Dermis blood vessel endothelial cell (primary cell): ENCODE results near the gene CPA5. TPM values are rescaled to one million over a fixed set of nuclear protein-coding genes. Genes with fewer than 3 reads are reported as not detected.
"Not testable (repeated sequence)": the region's sequence is repeated elsewhere in the genome, so short reads cannot be mapped to it uniquely, and the experiment has no call there.

Source experiments
- DNase-seq: peaks from one replicate; pipeline ENCODE4 v3.0.0; 2010
- total RNA-seq: library from RNA; depleted of rRNA; stranded (reverse); fragments of >200 nt; gene quantifications from 2 replicates; pipeline ENCODE4 v1.2.3, GENCODE V29; 2014

The CPA5 gene, protein sequence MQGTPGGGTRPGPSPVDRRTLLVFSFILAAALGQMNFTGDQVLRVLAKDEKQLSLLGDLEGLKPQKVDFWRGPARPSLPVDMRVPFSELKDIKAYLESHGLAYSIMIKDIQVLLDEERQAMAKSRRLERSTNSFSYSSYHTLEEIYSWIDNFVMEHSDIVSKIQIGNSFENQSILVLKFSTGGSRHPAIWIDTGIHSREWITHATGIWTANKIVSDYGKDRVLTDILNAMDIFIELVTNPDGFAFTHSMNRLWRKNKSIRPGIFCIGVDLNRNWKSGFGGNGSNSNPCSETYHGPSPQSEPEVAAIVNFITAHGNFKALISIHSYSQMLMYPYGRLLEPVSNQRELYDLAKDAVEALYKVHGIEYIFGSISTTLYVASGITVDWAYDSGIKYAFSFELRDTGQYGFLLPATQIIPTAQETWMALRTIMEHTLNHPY
- not detected in 2 replicates for total RNA-seq

DNA sequence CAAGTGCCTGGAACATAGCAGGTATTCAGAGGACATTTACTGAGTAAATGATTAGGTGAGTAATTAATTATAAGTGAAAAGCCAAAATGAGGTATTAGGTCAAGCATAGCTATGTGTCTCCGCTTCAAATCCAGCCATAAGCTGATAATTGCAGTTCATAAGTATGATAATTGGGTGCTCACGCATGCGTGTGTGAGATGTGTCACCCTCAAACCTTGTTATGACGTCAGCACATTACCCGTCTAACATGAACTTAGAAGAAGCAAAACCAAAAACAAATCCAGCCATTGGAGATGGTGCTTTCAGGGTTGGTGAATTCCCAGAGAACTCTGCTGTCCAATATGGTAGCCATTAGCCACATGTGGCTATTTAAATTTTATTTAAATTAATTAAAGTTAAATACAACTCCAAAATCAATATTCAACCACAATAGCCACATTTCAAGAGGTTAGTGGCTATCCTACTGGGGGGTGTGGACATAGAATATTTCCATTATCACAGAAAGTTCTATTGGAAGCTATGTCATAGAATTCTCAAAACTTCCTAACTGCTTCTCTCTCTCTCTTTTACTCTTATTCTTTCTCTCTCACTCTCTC is at the start of gene CPA5:
TSS of gene CPA5 (plus strand) at position 546 of the 596 bp plus-strand sequence. CDS start 1,670 bp downstream, outside the sequence.
- DNase-seq, result no peak

DNA sequence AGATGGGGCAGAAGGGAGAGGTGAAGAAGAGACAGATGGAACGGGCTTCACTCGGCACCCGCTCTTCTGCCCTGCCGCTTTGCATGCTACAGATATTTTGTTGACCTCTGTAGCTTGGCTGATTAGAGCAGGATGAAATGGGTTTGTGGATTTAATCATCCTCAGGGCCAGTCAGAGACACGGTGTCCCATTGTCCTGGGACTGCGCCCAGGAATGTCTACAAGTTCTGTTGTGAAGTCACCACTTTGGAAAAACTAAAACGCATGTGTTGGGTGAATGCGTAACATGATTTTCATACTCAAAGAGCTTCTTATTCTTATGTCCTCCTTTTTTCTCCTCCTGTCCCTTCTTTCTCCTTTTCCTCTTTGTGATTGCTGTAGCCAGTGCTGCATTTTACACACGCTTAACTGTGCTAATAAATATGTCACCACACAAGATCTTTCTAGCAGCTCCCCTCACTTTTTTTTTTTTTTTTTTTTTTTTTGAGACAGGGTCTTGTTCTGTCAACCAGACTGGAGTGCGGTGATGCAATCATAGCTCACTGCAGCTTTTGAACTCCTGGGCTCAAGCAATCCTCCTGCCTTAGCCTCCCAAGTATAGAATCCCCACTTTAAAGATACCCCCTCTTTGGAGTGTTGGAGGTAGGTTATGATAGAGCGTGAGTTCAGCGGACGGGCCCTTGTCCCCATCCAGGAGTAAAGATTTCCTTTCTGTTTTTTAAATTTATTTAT is 48.2 kb upstream of the CPA5 start:
- no peak for DNase-seq

DNA sequence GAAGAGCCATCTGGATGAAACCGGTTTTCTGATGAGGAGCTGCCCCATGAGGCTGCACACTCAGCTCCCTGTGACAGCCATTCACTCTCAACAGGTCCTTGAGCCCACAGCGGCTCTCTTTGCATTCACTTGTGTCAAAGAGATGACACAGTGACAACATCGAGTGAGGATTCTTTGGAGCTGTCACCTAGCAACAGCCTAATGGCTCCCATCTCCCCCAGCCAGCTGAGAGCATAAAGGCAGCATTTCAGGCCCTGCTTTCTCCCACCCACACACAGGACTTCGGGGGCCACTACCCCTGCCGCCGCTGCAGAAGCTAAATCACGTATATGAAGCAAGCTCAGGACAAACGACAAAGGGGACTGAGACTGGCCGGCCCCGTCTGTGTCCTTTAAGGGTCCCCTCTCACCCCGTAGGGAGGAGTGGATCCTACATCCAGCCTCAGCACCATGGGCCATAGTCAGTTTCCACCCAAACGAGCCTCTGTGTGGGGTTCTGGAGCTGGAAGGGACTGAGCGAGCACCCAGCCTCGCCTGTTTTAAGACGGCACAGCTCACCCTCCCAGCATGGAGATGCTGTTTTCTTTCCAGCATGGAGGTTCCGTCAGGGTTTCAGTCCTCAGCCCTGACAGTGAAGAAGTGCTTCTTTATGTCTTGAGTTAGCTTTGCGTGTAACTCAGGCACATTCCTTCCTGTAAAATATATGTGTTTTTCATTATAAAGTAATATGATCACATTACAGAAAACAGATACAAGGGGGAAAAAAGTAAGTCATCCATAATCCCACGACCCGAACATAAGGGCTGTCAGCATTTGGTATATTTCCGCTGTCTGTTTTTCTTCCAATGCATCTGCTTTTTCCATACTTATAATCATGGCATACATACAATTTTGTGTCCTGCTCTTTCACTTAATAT is 46.7 kb upstream of the CPA5 start:
- no peak for DNase-seq

DNA sequence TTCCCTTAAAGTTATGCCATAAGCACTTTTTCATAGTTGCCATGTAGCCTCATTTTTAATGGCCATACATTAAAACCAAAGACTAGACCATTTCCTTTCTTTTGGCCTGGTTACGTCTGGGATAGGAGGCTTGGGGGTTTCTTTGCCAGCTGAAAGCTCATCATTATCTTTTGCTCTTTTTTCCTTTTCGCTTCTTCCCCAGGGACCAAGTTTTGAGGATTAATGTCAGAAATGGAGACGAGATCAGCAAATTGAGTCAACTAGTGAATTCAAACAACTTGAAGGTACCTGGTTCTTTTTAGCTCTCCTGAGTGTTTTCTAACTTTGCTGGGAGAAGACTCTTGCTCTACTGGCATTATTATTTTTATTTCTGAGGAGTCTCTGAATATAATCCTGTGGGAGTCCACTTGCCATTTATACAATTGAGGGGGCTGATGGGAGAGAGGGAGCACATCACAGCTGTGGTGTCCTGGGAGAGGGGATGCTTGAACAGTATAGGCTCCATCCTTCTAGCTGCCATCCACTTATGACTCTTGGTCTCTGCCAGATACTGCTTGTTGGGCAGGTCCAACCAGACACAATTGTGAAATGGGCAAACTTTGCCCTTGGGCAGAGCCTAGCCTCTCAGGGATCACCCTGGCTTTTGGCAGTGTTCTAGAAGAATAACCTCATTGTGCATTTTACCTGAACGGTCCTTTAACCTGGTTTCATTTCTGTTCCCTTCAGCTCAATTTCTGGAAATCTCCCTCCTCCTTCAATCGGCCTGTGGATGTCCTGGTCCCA is 45.9 kb upstream of the CPA5 start:
- no peak for DNase-seq

DNA sequence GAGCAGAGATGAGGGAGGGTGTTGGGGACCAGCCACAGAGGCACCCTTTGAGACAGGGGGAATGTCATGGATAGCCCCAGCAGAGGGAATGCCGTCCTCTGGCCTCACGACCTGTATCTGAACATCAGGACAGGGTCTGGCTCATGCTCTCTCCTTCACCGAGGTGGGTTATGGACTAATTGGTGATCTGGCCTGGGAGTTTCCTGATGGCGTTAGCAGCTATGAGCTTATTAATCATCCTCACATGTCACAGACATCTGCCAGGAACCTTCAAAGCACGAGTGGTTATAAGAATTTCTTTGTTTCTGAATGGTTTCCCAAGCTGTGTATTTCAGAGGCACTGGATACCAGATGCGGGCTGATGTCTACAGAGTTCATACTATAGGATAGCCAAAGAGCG is 44.8 kb upstream of the CPA5 start:
- DNase-seq, result no peak

DNA sequence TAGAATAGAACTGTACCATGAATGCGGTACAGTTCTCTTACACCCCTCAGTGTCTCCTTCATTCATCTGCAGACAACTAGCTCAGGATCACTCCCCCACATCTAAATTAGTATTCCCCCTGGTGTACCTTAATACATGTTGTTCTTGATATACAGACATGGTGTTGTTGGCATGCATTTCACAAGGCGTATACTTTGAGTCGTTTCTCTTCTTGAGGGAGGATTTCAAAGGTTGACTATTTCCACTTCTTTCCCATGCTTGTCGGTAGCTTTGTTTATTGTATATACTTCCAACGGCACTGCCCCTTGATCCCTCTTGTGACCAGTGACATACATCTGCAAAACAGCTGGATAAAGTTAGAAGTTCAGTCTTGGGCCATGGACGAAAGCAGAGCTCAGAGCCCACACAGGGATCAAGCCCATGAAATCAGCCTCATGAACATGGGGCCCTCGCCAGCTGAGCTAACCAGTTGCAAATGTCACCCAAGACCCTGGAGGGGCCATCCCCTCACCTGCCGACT is 43.1 kb upstream of the CPA5 start:
- no peak for DNase-seq

DNA sequence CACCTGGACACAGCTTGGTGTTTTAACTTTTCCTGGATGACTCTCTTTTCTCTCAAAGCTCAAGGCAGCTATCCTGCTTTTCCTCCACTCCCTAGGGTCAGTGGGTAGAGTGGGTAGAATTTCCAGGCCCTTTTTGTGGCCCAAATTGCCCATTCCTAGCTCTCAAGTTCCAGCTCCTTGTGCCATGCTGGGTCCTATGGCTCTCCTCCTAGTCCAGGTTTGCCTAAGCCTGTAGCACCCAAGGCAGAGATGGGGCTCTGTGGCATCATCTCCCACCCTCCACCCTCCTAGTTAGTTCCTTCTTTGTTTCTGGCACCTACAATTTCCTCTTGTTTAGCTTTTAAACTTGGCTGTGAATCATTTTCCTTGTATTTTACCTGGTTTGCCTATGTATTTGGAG is 42.0 kb upstream of the CPA5 start:
- DNase-seq, result no peak

DNA sequence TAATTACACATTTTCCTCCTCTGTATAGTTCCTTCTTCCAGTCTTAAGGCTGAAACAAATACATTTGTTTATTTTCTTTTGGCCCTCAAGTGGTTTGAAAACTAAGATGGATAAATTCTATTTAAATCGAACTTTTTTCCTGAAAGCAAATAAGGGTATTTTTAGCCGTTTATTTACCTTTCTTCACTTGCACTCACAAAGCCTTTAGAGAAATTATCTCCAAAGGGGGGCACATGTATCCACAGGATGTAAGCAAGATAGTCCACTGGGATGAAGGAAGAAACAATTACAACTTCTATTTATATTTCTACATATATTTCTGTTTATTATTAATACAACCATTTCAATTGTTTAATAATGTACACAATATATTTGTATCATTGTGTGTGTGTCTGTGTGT is 41.5 kb upstream of the CPA5 start:
- DNase-seq, result no peak

DNA sequence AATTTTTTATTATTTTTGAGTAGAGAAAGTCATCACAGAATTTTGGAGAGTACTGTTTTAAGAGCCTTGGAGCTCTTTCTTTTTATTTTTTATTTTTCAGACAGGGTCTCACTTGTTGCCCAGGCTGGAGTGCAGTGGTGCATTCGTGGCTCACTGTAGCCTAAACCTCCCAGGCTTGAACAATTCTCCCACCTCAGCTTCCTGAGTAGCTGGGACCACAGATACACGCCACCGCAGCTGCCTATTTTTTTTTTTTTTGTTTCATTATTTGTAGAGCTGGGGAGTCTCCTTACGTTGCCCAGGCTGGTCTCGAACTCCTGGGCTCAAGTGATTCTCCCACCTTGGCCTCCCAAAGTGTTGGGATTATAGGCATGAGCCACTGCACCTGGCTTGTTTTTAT is 41.1 kb upstream of the CPA5 start:
- DNase-seq, result no peak

DNA sequence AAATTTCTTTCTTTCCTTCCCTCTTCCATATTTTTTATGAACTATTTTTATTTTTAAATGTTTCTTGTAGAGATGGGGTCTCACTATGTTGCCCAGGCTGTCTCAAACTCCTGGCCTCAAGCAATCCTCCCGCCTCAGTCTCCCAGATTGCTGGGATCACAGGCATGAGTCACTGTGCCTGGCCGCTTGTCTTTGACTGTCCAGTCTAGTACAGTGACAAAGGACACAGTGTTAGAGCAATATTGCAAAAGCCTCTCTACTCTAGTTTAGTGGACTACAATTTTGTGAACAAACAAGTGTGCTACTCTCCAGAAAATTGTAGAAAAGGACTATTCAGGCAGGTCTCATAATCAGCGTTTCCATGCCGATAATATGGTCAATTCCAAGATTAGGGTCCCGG is 40.6 kb upstream of the CPA5 start:
- DNase-seq, result no peak

DNA sequence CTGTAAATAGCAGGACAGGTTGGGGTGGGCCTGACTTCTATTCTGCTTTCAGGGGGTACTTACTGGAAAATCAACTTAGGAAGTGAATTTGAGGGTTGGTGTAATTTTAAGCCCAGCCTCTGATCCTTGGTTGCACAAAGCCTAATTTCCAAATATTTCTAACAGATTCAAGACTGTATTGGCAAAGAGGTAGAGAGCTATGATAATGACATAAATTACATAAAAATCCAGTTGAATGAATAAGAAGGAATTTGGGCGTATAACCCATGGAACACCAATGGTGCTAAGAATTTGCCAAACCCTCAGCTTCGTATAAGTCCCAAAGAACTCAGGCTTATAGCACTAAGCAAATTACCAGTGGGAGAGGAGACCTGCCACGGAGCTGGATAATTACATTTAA is 39.7 kb upstream of the CPA5 start:
- DNase-seq, result no peak

DNA sequence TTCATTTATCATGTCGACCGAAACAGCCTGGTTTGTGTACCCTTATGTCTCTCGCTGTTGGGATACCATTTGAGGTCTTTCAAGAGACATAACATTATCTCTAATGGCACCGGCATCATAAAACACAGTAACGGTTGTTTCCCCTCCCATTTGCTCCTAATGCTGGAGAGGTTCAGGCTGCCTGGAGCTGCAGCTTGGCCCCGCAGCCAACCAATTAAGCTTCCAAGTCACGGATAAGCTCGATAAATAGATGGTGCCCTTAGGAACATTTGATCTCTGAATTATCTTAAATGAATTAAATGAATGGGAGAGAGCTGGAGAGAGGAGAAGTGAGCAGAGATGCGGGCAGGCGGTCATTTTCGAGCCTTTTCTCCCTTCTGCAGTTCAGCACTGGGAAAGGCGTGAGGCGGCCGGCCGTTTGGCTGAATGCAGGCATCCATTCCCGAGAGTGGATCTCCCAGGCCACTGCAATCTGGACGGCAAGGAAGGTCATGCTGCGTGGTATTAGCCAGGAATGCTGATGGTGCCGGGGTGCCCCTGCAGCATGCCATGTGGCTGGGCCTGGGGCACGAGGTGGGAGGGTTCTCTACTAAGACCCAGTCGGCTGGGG is 39.1 kb upstream of the CPA5 start:
- no peak for DNase-seq

DNA sequence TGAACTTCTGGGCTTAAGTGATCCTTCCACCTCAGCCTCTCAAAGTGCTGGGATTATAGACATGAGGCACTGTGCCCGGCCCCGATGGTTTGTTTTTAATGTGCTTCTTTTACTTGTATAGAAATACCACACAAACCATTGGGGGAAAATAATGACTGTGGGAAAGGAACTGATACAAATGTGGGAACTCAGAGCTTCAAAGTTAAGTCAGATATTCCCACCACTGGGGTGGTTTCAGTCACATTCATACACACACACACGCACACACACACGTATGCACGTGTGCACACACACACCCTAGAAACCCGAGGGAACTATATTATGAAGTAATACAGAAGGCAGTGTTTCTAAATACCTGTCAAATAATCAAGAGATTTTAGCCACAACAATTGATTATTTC is 34.6 kb upstream of the CPA5 start:
- no peak for DNase-seq

DNA sequence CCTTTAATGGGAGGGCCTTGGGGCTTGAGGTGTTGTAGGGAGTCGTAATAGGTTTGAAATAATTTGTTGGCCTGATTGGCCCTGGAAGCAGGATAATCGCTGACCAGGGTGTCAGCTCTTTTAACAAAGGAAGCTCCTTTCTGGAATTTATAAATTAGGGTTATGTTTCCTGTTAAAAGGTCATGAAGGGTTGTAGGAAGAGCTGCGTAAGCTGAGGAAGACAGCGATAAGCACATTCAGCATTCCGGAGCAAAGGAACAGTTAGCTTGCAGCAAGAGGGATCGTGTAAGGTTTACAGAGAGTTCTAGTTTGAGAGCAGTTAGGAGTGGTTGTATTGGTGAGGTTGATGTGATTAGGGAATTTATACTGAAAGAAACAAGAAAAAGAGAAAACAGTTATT is 30.3 kb upstream of the CPA5 start:
- no peak for DNase-seq

DNA sequence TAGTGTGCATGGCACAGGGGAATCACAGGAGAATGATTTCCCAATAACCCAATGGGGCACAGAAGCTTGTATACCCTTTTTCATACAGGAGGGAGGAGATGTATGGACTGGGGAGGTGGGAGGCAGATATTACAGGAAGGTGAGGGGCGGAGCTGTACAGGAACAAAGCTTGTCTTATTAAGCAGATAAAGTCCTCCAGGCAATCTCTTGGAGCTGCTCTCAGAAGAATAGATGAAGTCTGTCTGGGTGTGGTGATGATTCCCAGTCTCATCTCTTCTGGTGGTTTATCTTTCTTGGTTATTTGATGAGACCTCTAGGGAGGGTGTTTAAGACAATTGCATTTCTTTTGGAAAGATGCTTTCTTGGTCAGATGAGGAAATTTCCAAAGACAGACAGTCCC is 25.1 kb upstream of the CPA5 start:
- no peak for DNase-seq

DNA sequence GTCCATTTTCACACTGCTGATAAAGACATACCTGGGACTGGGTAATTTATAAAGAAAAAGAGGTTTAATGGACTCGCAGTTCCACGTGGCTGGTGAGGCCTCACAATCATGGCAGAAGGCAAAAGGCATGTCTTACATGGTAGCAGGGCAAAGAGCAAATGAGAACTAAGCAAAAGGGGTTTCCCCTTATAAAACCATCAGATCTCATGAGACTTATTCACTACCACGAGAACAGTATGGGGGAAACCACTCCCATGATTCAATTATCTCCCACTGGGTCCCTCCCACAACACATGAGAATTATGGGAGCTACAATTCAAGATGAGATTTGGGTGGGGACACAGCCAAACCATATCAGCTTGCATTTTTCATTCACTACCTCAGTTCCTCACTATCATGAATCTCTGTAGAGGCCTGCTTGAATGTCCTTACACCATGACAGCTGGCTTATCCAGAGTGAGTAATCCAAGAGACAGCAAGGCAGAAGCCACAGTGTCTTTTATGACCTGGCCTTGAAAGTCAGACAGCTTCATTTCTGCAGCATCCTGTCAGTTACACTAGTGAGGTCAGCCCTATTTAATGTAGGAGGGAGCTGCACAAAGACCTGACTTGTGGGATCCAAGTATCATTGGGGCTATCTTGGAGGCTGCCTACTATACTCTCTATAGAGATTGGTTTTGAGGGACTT is 22.9 kb upstream of the CPA5 start:
- DNase-seq, result not testable (repeated sequence)

DNA sequence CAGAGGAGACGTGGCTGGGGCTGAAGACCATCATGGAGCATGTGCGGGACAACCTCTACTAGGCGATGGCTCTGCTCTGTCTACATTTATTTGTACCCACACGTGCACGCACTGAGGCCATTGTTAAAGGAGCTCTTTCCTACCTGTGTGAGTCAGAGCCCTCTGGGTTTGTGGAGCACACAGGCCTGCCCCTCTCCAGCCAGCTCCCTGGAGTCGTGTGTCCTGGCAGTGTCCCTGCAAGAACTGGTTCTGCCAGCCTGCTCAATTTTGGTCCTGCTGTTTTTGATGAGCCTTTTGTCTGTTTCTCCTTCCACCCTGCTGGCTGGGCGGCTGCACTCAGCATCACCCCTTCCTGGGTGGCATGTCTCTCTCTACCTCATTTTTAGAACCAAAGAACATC is 22.0 kb upstream of the CPA5 start:
- no peak for DNase-seq

DNA sequence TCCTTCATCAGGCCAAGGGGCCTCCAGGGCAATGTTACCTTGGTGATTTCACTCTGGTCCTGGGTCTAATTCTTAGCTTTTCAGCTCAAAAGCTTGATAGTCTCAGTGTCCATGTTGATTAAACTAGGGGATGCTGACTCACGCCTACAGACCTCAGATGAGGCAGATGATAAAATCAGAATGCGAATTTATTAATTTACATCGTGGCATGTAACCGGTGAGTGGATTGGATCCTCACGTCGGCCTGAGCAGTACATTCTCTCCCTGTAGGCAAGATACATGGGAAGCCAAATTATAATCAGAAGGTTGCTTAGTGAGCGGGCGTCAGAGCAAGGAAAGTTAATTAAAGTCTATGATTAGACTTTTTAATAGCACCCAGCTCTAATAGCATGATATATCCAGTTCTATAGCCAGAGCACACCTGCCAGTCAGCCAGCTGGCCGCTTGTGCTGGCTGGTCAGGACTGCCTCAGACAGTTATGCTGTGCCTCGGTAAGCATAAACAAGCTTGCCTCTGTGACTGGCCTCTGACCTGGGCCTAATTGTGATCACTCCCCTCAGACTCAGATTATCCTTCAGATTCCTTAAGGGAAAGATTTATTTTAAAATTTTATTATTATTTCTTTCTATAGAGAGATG is 20.2 kb upstream of the CPA5 start:
- no peak for DNase-seq

DNA sequence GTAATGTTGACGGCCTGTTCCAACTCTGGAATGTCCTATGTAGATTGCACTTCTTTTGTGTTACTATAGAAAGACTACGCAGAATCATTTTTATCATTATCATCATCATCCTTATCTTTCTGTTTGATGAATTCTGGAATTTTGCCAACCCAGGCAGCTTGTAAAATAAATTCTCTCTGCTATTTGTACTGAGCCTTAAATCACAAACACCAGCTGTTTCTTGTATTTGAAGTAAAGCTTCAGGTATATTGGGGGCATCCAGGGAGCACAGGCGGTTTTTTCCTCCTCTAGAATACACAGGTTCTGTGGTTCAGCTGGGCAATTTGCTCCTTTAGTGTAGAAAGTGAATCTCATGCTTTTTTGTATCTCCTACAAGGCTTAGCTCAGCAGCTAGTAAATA is 14.9 kb upstream of the CPA5 start:
- no peak for DNase-seq
